ENCODE data around the gene SYDE1.

GRCh38 chr19:15142313-15142712 is 35.1 kb downstream of the SYDE1 start:
- TF ChIP-seq CTCF (conservative IDR thresholded peaks at IDR 0.05) (no peak), ZFX (IDR thresholded peaks at IDR 0.05) (no peak)

Measured in C4-2B (cell line).